ENCODE data around the gene C2orf15. TPM values are rescaled to one million over a fixed set of nuclear protein-coding genes. Genes with fewer than 3 reads are reported as not detected.

Gene C2orf15
- total RNA-seq, 1 donor from 2014 or later: 1.5 TPM

DNA sequence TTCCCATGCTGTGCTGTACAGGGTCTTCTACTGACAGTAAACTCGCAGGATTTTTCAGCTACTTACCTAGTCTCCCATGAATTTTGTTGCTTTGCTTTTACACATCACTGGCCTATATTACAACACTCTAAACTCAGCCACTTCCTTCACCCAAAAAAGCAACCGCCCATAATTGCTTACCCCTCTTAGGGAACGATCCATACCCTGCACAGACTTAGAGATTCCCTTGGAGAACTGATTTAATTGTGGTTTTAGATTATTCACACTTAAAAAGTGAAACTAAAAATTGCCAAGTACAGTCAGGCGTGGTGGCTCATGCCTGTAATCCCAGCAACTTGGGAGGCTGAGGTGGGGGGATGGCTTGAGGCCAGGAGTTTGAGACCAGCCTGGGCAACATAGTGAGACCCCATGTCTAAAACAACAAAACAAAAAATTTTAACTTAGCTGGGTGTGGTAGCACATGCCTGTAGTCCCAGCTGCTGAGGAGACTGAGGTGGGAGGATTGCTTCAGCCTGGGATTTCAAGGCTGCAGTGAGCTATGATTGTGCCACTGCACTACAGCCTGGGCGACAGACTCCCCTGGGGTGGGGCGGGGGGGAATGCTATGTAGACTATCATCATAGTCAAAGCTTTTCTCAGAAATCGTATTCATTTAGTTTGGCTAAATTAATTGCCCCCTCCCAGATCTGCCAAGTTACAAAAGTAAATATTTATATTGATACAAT lies 58.7 kb downstream of the C2orf15 start:
- Histone ChIP-seq H3K27me3 (ENCODE audit: low read depth) (no peaks in the 10 kb centered on the region), H3K4me1 (no peaks in the 10 kb centered on the region), H3K27ac (no peak overlapping the region), H3K9me3 (no peaks in the 10 kb centered on the region), H3K4me3 (no peak overlapping the region), H3K36me3 (peaks cover 31% of the 10 kb centered on the region)
- intact Hi-C loops (cut with DNase I): no loop called here
- TF ChIP-seq, protein P1, sequence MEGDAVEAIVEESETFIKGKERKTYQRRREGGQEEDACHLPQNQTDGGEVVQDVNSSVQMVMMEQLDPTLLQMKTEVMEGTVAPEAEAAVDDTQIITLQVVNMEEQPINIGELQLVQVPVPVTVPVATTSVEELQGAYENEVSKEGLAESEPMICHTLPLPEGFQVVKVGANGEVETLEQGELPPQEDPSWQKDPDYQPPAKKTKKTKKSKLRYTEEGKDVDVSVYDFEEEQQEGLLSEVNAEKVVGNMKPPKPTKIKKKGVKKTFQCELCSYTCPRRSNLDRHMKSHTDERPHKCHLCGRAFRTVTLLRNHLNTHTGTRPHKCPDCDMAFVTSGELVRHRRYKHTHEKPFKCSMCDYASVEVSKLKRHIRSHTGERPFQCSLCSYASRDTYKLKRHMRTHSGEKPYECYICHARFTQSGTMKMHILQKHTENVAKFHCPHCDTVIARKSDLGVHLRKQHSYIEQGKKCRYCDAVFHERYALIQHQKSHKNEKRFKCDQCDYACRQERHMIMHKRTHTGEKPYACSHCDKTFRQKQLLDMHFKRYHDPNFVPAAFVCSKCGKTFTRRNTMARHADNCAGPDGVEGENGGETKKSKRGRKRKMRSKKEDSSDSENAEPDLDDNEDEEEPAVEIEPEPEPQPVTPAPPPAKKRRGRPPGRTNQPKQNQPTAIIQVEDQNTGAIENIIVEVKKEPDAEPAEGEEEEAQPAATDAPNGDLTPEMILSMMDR (IDR thresholded peaks at IDR 0.05): no peak
- DNase-seq (no peak), ATAC-seq (no peak)

Other genes with a start within 250 kb of the C2orf15 start
- 17.8 TPM for gene CRACDL, start 205.5 kb upstream of the C2orf15 start, total RNA-seq
- gene TSGA10, start 13.2 kb downstream of the C2orf15 start, total RNA-seq: 9.9 TPM
- gene LIPT1, start 13.3 kb downstream of the C2orf15 start, total RNA-seq: 6.2 TPM
- 28.1 TPM for gene MITD1, start 39.4 kb downstream of the C2orf15 start, total RNA-seq
- gene MRPL30, start 39.5 kb downstream of the C2orf15 start, total RNA-seq: 19.4 TPM
- not detected for gene LYG2, start 114.0 kb downstream of the C2orf15 start, total RNA-seq
- gene LYG1, start 159.5 kb downstream of the C2orf15 start, total RNA-seq: 1.0 TPM
- gene TXNDC9, start 194.6 kb downstream of the C2orf15 start, total RNA-seq: 23.4 TPM
- gene EIF5B, start 195.7 kb downstream of the C2orf15 start, total RNA-seq: 31.0 TPM